ENCODE data around the gene PNPLA7. TPM values are rescaled to one million over a fixed set of nuclear protein-coding genes. Genes with fewer than 3 reads are reported as not detected.
A peak's percentile ranks its signal among the peaks of the same experiment; 100 is the strongest.

Gene PNPLA7
- total and polyA plus RNA-seq, 3 donors from 2014 or later: 4.2 to 17.8 (median 10.9) TPM

DNA sequence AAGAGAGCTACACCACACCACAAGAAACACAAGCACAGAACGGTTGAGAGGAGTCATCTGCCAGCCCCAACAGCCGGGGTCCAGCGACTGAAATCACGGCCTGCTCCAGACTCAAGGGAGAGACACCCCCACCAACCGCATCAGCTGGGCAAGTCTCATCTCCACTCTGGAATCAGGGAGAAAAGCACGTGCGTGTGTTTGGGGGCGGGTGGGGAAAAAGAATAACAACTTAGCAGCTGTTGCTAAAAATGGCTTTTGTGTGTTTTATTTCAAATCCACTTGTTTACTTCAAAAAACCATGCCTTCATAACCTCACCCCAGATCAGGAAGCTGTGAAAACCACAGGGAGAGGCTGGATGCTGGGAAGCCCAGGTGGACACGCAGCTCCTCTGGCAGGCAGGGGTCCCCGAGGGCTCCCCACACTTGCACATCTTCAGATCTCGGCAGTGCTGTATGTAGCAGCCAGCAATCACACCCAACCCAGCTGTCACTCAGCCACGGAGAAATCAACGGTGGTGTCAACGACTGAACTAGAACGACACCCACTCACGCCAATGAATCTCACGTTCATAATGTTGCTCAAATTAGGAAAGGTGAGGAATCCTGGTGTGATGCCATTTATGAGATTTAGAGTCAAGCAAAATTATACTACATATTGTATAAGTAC, 19.0 kb downstream of the PNPLA7 start:
- intact Hi-C loops (cut with DNase I; ENCODE audit: low total_unique reads): no loop called here
- Histone ChIP-seq H3K4me1 (peaks cover 13% of the 10 kb centered on the region), H3K4me3 (no peak overlapping the region), H3K9me3 (no peaks in the 10 kb centered on the region), H3K36me3 (ENCODE audit: low read depth, missing control alignments) (no peaks in the 10 kb centered on the region), H3K27ac (peak overlapping the region; percentile 1 to 38), H3K27me3 (no peaks in the 10 kb centered on the region)
- peak; percentile 44 for DNase-seq
- WGBS, 2 donors: 55 to 61% methylated on average over 17 of the region's 17 CpGs
- no peak for TF ChIP-seq POLR2A (IDR thresholded peaks at IDR 0.05)
- TF ChIP-seq, protein P1, sequence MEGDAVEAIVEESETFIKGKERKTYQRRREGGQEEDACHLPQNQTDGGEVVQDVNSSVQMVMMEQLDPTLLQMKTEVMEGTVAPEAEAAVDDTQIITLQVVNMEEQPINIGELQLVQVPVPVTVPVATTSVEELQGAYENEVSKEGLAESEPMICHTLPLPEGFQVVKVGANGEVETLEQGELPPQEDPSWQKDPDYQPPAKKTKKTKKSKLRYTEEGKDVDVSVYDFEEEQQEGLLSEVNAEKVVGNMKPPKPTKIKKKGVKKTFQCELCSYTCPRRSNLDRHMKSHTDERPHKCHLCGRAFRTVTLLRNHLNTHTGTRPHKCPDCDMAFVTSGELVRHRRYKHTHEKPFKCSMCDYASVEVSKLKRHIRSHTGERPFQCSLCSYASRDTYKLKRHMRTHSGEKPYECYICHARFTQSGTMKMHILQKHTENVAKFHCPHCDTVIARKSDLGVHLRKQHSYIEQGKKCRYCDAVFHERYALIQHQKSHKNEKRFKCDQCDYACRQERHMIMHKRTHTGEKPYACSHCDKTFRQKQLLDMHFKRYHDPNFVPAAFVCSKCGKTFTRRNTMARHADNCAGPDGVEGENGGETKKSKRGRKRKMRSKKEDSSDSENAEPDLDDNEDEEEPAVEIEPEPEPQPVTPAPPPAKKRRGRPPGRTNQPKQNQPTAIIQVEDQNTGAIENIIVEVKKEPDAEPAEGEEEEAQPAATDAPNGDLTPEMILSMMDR (IDR thresholded peaks at IDR 0.05): no peak

DNA sequence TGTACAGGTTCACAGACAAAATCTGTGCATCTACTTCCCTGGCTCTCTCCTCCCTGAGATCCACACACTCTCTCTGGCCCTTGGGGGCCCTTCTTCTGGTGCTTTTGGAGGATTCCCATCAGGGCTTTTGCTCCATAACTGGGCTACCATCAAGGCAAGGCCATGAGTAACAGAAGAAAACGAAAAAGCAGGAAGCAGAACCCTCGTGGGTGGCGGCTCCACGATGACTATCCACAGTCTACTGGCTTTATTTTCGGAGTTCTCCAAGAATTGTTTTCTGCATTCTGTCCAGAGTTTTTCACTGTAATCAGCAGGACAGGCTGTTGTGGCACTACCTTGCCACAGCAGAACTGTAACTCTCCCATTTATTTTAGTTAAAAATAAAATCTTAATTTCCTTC, 19.9 kb downstream of the PNPLA7 start:
- Histone ChIP-seq H3K4me3 (no peak overlapping the region), H3K4me1 (peaks cover 13% of the 10 kb centered on the region), H3K27me3 (no peaks in the 10 kb centered on the region), H3K27ac (no peak overlapping the region), H3K36me3 (ENCODE audit: low read depth, missing control alignments) (no peaks in the 10 kb centered on the region), H3K9me3 (no peaks in the 10 kb centered on the region)
- no peak for TF ChIP-seq POLR2A (IDR thresholded peaks at IDR 0.05)
- TF ChIP-seq, protein P1 (IDR thresholded peaks at IDR 0.05): no peak
- DNase-seq: no peak
- intact Hi-C loops (cut with DNase I; ENCODE audit: low total_unique reads): no loop called here
- 71 to 73% methylated on average over 5 of the region's 5 CpGs for WGBS, 2 donors

DNA sequence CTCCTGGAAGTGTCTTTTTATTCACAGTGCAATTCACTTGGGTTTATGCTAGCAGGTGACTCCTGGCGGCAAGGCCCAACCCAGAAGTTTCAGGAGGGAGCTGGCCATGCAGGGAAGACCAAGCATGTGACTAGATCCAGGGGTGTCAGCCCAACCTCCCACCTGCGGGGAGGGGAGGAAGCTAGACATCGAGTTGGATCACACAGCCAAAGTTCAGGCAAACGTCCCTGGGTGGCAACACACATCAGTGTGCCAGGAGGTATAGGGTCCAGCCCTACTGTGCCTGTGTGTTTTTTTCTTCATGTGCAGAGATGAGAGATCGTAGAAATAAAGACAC, 25.3 kb downstream of the PNPLA7 start:
- no peaks in the 10 kb centered on the region for H3K27me3 ChIP-seq
- no peaks in the 10 kb centered on the region for H3K36me3 ChIP-seq (ENCODE audit: low read depth, missing control alignments)
- no peaks in the 10 kb centered on the region for H3K4me1 ChIP-seq
- H3K4me3 ChIP-seq: no peak overlapping the region
- DNase-seq: no peak
- intact Hi-C loops (cut with DNase I; ENCODE audit: low total_unique reads): no loop called here
- H3K9me3 ChIP-seq: no peaks in the 10 kb centered on the region
- no peak for TF ChIP-seq POLR2A (IDR thresholded peaks at IDR 0.05)
- TF ChIP-seq, protein P1 (IDR thresholded peaks at IDR 0.05): no peak
- WGBS, 2 donors: 92% methylated on average over 5 of the region's 5 CpGs
- H3K27ac ChIP-seq: no peak overlapping the region

DNA sequence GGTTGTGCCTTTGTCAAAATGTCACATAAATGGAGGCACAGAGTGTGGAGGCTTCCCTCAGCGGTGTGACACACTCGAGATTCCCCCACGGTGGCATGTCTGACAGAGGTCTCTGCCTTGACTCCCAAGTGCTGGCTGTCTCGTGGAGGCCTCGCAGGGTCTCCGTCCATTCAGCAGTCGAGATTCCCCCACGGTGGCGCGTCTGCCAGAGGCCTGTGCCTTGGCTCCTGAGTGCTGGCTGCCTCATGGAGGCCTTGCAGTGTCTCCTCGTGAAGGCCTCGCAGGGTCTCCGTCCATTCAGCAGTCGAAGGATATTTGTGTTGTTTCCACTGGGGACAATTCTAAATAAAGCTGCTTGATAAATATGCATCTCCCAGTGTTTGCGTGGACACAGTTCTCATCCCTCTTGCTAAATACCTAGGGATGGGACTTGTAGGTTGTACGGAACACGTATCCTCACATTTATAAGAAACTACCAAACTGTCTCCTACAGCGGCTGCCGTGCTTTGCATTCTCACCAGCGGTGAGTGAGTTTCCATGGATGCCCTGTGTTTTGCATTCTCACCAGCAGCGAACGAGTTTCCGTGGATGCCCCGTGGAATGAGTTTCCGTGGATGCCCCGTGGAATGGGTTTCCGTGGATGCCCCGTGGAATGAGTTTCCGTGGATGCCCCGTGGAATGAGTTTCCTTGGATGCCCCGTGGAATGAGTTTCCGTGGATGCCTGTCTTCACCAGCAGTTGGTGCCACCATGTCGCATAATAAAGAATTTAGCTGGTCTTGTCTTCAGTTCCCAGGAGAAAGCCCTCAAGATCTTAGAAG, 25.8 kb downstream of the PNPLA7 start:
- no peaks in the 10 kb centered on the region for H3K36me3 ChIP-seq (ENCODE audit: low read depth, missing control alignments)
- H3K27me3 ChIP-seq: no peaks in the 10 kb centered on the region
- WGBS, 2 donors: 93 to 96% methylated on average over 28 to 33 of the region's 33 CpGs
- no peak for DNase-seq
- H3K27ac ChIP-seq: no peak overlapping the region
- intact Hi-C loops (cut with DNase I; ENCODE audit: low total_unique reads): no loop called here
- no peak for TF ChIP-seq POLR2A (IDR thresholded peaks at IDR 0.05)
- TF ChIP-seq, protein P1 (IDR thresholded peaks at IDR 0.05): no peak
- H3K9me3 ChIP-seq: no peaks in the 10 kb centered on the region
- H3K4me1 ChIP-seq: no peaks in the 10 kb centered on the region
- H3K4me3 ChIP-seq: no peak overlapping the region
